Midbrain (tissue), 1 donor: ENCODE data around the gene CNST.

Experiments used
- DNase-seq: peaks from one replicate; lab custom pipeline; 2025; lab: John Stamatoyannopoulos, UW

Gene CNST

GRCh38 chr1:246566128-246566812 lies at the start of gene CNST, which contains the start of gene TFB2M:
Gene CNST (plus strand): TSS chr1:246566456. CDS start chr1:246591563, 25,107 bp downstream.
Gene TFB2M (minus strand): TSS chr1:246566261. CDS start chr1:246566138, 123 bp downstream.
- peak; percentile 98 for DNase-seq

DNA sequence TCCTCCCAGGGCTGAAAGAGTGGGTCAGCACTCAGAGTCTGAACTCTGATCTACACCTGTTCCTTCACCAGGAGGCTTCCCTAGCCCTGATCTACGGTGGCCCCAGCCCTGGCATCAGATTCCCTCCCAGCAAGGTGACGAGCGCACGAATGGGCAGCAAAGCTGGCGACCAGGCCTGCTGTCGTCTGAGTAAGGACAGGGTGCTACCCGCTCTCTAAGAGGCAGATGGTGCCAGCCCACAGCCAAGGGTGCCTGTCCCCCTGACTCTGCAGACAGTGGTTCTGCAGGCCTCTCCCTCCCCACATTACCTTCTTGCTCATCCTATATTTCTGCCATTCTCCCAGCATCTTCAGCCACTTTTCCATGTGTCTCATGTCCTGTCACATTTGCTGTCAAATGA lies 48.9 kb upstream of the CNST start:
- no peak for DNase-seq

DNA sequence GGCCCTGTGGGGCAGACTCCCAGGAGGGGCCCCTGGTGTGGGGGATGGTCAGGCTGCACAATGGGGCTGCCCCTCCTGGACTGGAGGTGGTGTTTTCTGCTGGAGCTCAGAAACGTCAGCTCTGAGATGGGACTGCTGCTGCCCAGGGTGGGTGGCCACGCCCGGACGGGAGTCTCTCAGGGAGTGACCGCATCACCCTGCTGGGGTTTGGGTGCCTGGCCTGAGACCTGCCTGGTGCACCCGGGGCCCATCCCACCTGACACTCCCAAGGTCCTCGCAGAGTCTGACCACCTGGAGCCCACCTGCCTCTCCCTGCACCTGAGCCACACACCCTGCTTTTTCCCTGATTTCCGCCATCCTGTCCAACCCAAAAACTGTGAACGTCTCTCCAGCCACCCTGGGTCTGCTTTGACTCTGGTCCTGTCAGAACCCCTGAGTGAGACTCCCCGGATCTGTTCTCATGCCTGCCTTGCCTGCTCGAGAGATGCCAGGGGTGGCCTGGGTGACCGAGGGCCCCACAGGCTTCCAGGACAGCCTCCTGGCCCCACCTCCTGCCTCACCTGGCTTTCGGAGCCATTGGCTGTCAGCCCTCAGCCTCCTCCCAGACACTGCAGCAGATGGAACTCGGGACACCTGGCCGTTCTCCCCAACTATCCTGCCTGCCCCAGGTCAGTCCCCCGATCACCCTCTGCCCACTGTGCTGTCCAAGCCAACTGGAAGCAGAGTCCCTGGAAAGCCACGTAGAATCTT lies 47.6 kb upstream of the CNST start:
- DNase-seq, result no peak

GRCh38 chr1:246519514-246519913 lies 46.7 kb upstream of the CNST start:
- no peak for DNase-seq

- no peak for DNase-seq
Measured at GRCh38 chr1:246526380-246526779, 39.9 kb upstream of the CNST start.

GRCh38 chr1:246526915-246527314 lies 39.3 kb upstream of the CNST start:
- no peak for DNase-seq

- DNase-seq, result no peak
Measured at GRCh38 chr1:246527402-246528088, 38.7 kb upstream of the CNST start.

- DNase-seq, result no peak
Measured at GRCh38 chr1:246528933-246529731, 37.1 kb upstream of the CNST start.

DNA sequence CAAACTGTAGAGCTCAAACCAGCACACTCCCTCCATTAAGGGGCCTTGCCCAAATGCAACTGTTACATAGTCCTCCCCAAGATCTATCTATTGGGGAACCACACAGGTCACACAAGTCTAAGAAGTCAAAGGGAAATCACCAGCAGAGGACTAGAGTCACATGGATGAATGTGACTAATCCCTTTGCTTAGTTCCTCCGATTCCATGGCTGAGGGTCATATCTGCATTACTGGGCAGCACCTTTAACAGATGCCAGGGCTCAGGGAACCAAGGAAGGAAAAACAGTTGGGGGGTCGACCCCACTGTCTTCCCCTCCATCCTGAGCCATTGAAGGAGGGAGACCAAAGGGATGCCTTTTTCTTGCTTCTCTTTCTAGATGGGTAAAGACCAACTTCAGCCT lies 35.8 kb upstream of the CNST start:
- DNase-seq, result no peak

GRCh38 chr1:246532519-246532918 lies 33.7 kb upstream of the CNST start:
- DNase-seq, result no peak

GRCh38 chr1:246533371-246533905 lies 32.8 kb upstream of the CNST start:
- DNase-seq, result no peak

- DNase-seq, result no peak
Measured at GRCh38 chr1:246534114-246534513, 32.1 kb upstream of the CNST start.

GRCh38 chr1:246537441-246537840 lies 28.8 kb upstream of the CNST start:
- no peak for DNase-seq

DNA sequence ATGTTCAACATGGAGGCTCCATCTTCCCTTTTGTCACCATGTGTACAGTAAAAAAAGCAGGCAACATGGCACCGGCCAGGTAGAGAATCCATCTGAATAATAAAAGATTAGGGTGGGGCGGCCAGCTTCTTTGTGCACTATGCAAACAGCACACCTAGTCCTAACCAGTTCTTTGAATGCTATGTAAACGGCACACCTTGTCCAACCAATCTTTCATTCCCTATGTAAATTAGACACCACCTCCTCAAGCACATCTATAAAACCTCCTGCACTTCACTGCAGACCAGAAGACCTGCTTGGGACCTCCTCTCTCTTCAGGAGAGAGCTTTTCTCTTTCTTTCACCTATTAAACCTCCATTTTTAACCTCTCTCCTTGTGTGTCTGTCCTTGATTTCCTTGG lies 28.4 kb upstream of the CNST start:
- DNase-seq, result no peak

- DNase-seq, result no peak
Measured at GRCh38 chr1:246540738-246541491, 25.3 kb upstream of the CNST start.

DNA sequence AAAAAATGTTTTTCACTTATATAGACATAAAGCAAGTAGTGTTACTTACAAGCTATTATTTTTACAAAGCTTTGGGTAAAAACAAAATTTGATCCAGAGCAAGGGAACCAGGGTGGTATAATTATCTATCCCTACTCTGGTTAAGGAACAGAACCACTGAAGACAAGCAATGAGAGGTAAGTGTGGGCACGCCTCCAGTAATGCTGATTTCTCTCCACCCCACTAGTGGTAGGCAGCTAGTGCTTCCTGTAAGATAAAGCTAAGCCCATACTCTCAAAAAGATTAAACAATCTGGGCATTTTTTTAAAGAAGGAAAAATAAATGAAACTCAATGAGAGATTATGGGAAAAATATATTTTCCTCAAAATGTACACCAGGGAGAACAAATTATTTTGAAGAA lies 22.3 kb upstream of the CNST start:
- no peak for DNase-seq

- no peak for DNase-seq
Measured at GRCh38 chr1:246549665-246550064, 16.6 kb upstream of the CNST start.

DNA sequence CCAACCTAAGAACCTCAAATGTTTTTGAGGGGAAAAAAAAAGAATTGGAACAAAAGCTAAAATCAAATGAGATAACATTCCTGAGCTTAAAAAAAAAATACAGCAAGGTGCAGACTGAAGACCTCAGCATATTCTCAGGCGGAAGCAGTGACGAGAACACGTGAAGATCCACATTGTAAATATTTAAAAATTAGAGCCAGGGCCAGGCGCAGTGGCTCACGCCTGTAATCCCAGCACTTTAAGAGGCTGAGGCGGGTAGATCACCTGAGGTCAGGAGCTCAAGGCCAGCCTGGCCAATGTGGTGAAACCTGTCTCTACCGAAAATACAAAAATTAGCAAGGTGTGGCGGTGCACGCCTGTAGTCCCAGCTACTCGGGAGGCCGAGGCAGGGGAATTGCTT lies 15.9 kb upstream of the CNST start:
- no peak for DNase-seq

DNA sequence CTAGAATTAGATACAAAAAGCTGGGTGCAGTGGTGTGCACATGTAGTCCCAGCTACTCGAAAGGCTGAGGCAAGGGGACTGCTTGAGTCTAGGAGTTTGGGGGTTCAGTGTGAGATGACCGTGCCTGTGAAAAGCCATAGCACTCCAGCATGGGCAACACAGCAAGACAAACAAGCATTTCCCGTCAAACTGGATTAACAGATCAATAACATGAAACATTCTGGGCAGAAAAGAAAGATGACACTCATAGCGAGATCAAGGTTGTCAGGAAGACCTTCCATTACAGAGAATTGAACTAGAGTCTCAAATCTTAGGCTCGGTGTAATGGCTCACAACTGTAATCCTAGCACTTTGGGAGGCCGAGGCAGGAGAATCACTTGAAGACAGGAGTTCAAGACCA lies 14.1 kb upstream of the CNST start:
- no peak for DNase-seq

- DNase-seq, result no peak
Measured at GRCh38 chr1:246554201-246554600, 12.1 kb upstream of the CNST start.

DNA sequence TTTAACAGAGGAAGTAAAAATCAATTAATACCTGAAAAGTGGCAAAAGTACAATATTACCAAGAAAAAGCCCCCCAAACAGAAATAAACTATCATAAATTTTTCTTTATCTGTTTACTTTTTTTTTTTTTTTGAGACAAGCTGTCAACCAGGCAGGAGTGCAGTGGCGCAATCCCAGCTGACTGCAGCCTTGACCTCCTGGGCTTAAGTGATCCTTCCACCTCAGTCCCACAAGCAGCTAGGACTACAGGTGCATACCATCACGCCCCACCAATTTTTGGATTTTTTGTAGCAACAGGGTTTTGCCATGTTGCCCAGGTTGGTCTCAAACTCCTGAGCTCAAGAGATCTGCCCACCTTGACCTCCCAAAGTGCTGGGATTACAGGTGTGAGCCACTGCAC lies 8.2 kb upstream of the CNST start:
- no peak for DNase-seq
